Kidney epithelial cell (primary cell): Measurements from ENCODE around the gene TM4SF18. TPM values are rescaled to one million over a fixed set of nuclear protein-coding genes. Genes with fewer than 3 reads are reported as not detected.
A peak's percentile ranks its signal among the peaks of the same experiment; 100 is the strongest.
"Not testable (repeated sequence)": the region's sequence is repeated elsewhere in the genome, so short reads cannot be mapped to it uniquely, and the experiment has no call there.

Source experiments
- DNase-seq: peaks from one replicate; pipeline ENCODE4 v3.0.0-alpha.2; 2010; ENCODE audit warnings: low read depth
- H3K27me3 ChIP-seq: 2 replicates; pipeline ENCODE4 v1.6.0; 2011; ENCODE audit warnings: low read length; ENCODE audit not compliant: control insufficient read depth, insufficient read depth
- H3K36me3 ChIP-seq: 2 replicates; pipeline ENCODE4 v1.5.1; 2011; ENCODE audit warnings: low read length; ENCODE audit not compliant: control insufficient read depth, insufficient read depth
- H3K4me3 ChIP-seq: 2 replicates; pipeline ENCODE4 v1.5.1; 2011; ENCODE audit warnings: low read depth, mild to moderate bottlenecking, control low read depth, low read length
- CTCF ChIP-seq: IDR thresholded peaks from 2 replicates; pipeline ENCODE4 v1.5.1; 2011; ENCODE audit warnings: mild to moderate bottlenecking, moderate library complexity, low read length, control low read depth, inconsistent platforms; ENCODE audit not compliant: insufficient read depth, poor library complexity, severe bottlenecking
- total RNA-seq: library from RNA; depleted of rRNA; stranded (reverse); fragments of >200 nt; gene quantifications from 2 replicates; pipeline ENCODE4 v1.2.3, GENCODE V29; 2015

Gene TM4SF18
- total RNA-seq, 1 donor from 2014 or later = not detected

- TF ChIP-seq CTCF = peak; percentile 74
- Histone ChIP-seq H3K4me3 (no peak overlapping the region), H3K27me3 (no peaks in the 10 kb centered on the region), H3K36me3 (no peaks in the 10 kb centered on the region)
- DNase-seq = no peak
These were observed 19.1 kb upstream of the TM4SF18 start for GRCh38 chr3:149352556-149352955.

GRCh38 chr3:149343951-149344350 lies 10.5 kb upstream of the TM4SF18 start:
- Histone ChIP-seq H3K27me3 (no peaks in the 10 kb centered on the region), H3K36me3 (no peaks in the 10 kb centered on the region), H3K4me3 (no peak overlapping the region)
- no peak for DNase-seq
- TF ChIP-seq CTCF = peak; percentile 7

GRCh38 chr3:149342413-149343380 lies 9.3 kb upstream of the TM4SF18 start:
- peak; percentile 54 for DNase-seq
- no peaks in the 10 kb centered on the region for H3K36me3 ChIP-seq
- no peak for TF ChIP-seq CTCF
- no peak overlapping the region for H3K4me3 ChIP-seq
- H3K27me3 ChIP-seq = no peaks in the 10 kb centered on the region

GRCh38 chr3:149340310-149340933 lies 7.0 kb upstream of the TM4SF18 start:
- TF ChIP-seq CTCF = no peak
- no peak for DNase-seq

GRCh38 chr3:149339931-149340309 lies 6.5 kb upstream of the TM4SF18 start:
- TF ChIP-seq CTCF = no peak
- Histone ChIP-seq H3K4me3 (no peak overlapping the region), H3K27me3 (no peaks in the 10 kb centered on the region), H3K36me3 (no peaks in the 10 kb centered on the region)
- peak; percentile 98 for DNase-seq

More at GRCh38 chr3:149340310-149340933, 7.0 kb upstream of the TM4SF18 start:
- Histone ChIP-seq H3K27me3 (no peaks in the 10 kb centered on the region), H3K36me3 (no peaks in the 10 kb centered on the region), H3K4me3 (no peak overlapping the region)

GRCh38 chr3:149337486-149337885 lies 4.0 kb upstream of the TM4SF18 start:
- H3K36me3 ChIP-seq, H3K4me3 ChIP-seq, H3K27me3 ChIP-seq, DNase-seq: not testable (repeated sequence)
